Psoas muscle (tissue), 8 donors: ENCODE data around the gene TCP11L2. TPM values are rescaled to one million over a fixed set of nuclear protein-coding genes. Genes with fewer than 3 reads are reported as not detected.
A peak's percentile ranks its signal among the peaks of the same experiment; 100 is the strongest.

ENCODE experiments used
- ATAC-seq, 4 donors: fragments of 200-7000 bp; cut with Tn5 transposase; one replicate each; pipeline ENCODE4 v1.9.1; 2020; ENCODE audit warnings: moderate library complexity in 3 of 4, mild to moderate bottlenecking in 2 of 4
- DNase-seq, 2 donors: peaks; one replicate each; pipeline ENCODE4 v3.0.0-alpha.2; 2020
- H3K27ac ChIP-seq: fragments of 200-600 bp; one replicate; pipeline ENCODE4 v1.8.0; 2022
- H3K27me3 ChIP-seq, 3 donors: fragments of 200-600 bp in 1 of 3; one replicate each; pipeline versions ENCODE4 v1.6.1 to v1.8.0; 2013 to 2022; ENCODE audit warnings: low read length in 2 of 3, mild to moderate bottlenecking in 2 of 3, moderate library complexity in 1 of 3; ENCODE audit not compliant: insufficient read depth in 3 of 3
- H3K36me3 ChIP-seq, 2 donors: fragments of 200-600 bp in 1 of 2; one replicate each; pipeline versions ENCODE4 v1.6.1 to v1.8.0; 2013 to 2022; ENCODE audit warnings: low read depth in 1 of 2, mild to moderate bottlenecking in 1 of 2, moderate library complexity in 1 of 2; ENCODE audit not compliant: insufficient read depth in 1 of 2
- H3K4me1 ChIP-seq: fragments of 200-600 bp; one replicate; pipeline ENCODE4 v1.8.0; 2022
- H3K4me3 ChIP-seq: fragments of 200-600 bp; one replicate; pipeline ENCODE4 v1.8.0; 2022; ENCODE audit warnings: mild to moderate bottlenecking
- H3K9me3 ChIP-seq: fragments of 200-600 bp; one replicate; pipeline ENCODE4 v1.8.0; 2022
- CTCF ChIP-seq: fragments of 200-600 bp; IDR thresholded peaks from one replicate; pipeline ENCODE4 v1.8.0; 2022; ENCODE audit warnings: antibody characterized with exemption
- WGBS, 3 donors: extraction: QIAGEN DNeasy Blood & Tissue Kit; methylation state at CpG; one replicate each; pipeline versions ENCODE4 v1.1.6 to v1.1.7; 2013; 5-methylcytosine and 5-hydroxymethylcytosine counted together
- intact Hi-C, 2 donors: fragments of 100-400 bp; cut with DNase I; formaldehyde crosslinking; loops; one replicate each; pipeline versions ENCODE4 v1.11.0 to v1.14.2; 2022
- polyA plus RNA-seq, 3 donors: library from polyadenylated mRNA; stranded (reverse); fragments of 200-250 nt; gene quantifications; one replicate each; pipeline ENCODE4 v1.2.3, GENCODE V29; 2013
- total RNA-seq, 4 donors: library from RNA; stranded (reverse); fragmentation: NEBNext Ultra II Directional in 2 of 4; extraction: Animal tissue kit (Norgen Biotek cat#: 25700) in 2 of 4; gene quantifications; one replicate each; pipeline versions ENCODE4 v1.2.1 to v1.2.4, GENCODE V29; 2021 to 2023
- donor health status: healthy with polysubstance abuse.
- donor health status: DM: no; HTN: no; CAD: no; lungs with moderate emphysema.
- donor health status: Bipolar disorder and iron deficiency.
- donor health status: healthy.
- donor health status: DM: yes; HTN: yes; CAD: no.
- donor health status: DM: no; HTN: no; CAD: no.
- donor health status: DM: no; HTN: no; CAD: no.
- donor health status: DM: yes; HTN: yes; CAD: no.

TCP11L2 gene
- total and polyA plus RNA-seq, 7 donors: 3.9 to 63.1 (median 26.7) TPM

DNA sequence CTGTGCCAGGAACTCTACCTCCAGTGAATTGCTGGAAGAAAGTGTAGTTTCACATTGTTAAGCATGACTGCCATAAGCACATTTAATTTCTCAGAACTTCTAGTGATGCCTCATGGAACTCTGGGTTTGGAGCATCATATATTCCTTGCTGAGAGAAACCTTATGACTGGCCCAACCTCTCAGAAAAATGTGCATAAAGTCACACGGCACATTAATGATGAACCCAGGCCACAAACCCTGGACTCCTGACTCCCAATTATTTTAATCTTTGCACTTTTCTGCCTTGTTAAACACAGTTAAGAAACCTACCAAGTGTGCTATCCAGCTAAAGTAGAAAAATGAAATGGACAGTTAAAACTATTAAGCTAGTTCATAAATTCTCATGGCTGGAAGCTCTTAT is 5.6 kb downstream of the TCP11L2 start:
- intact Hi-C loops: loop anchor here (5.0 kb wide), 2 partner anchors 34 to 49 kb away; partner anchors contain the start of gene POLR3B (in 1 of the 2)
- Histone ChIP-seq H3K27ac (peak overlapping the region; percentile 97), H3K4me1 (peaks cover 89% of the 10 kb centered on the region), H3K9me3 (no peaks in the 10 kb centered on the region), H3K36me3 (peaks cover 0 to 25% of the 10 kb centered on the region in 2 donors), H3K4me3 (peak overlapping the region; percentile 2), H3K27me3 (no peaks in the 10 kb centered on the region)
- no peak for TF ChIP-seq CTCF
- no peak for DNase-seq
- WGBS, 3 donors: 36 to 52% (median 39%) methylated on average over 1 of the region's 1 CpG
- ATAC-seq: no peak

DNA sequence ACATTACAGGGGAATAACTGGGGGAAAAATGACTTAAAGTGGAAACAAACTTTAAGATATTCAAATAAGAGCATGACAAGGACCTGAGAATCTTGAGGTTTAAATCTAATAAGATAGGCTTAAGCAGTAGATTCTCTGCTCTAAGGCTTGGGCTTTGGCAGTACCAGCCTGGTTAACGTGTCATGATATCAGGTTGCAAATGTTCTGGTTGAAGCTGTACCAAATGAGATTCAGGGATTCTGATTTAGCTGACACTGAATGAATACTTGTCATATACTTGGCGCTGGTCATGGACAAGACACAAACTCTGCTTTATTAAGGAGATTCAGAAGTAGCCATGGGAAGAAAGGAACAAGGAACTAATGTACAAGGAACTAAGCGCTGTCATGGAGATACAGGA is 6.1 kb downstream of the TCP11L2 start:
- H3K4me3 ChIP-seq: no peak overlapping the region
- ATAC-seq: peak; percentile 65 to 82 (median 70)

DNA sequence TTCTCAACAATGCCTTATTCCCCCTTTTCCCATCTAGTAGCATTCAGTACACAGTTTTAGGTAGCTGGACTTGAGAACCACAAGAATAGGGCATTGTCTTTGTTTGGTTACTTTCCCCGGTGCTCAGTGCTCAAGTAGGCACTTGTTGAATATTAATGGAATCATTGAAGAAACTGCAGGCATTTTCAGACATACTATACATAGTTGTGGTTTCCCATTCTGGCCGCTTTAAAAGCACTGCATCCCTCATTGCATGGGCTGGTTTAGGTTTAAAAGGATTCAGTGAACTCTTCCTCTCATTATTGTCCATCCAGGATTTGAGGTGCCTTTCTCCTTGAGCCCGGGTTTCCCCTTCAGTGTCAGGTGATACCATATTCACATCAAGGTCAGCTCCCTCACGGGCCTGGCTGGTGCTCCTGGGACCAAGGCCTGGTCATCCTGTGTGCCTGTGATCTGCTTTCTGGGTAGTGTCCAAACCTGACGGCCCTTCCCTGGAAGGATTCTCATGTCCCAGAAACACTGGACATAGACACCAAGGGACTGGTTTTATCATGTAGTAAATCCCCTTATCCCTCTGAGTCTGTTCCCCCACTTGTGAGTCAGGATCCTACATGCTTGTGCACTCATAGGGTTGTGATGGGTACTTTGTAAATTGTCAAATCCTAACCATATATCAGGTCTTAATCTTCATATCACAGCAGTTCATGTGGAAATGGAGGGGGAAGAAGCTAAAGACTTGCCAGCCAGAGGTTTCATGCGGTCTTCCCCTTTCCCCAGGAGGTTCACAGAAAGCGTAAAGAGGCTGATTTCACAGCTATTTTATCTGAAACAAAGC is 7.4 kb downstream of the TCP11L2 start:
- Histone ChIP-seq H3K36me3 (peaks cover 0 to 40% of the 10 kb centered on the region in 2 donors), H3K4me3 (no peak overlapping the region), H3K27ac (peak overlapping the region; percentile 97), H3K9me3 (no peaks in the 10 kb centered on the region), H3K4me1 (peaks cover 74% of the 10 kb centered on the region), H3K27me3 (no peaks in the 10 kb centered on the region)
- DNase-seq (peak; percentile 30 to 54), ATAC-seq (peak; percentile 39 to 54 (median 42))
- TF ChIP-seq CTCF: no peak
- 44 to 50% (median 47%) methylated on average over 7 of the region's 7 CpGs for WGBS, 3 donors
- intact Hi-C loops: loop anchor here (5.0 kb wide), 2 partner anchors 32 to 47 kb away; partner anchors contain the start of gene POLR3B (in 1 of the 2)

More for the DNA sequence above, 6.1 kb downstream of the TCP11L2 start:
- DNase-seq: no peak
- Histone ChIP-seq H3K36me3 (peaks cover 0 to 30% of the 10 kb centered on the region in 2 donors), H3K9me3 (no peaks in the 10 kb centered on the region), H3K27me3 (no peaks in the 10 kb centered on the region), H3K27ac (peak overlapping the region; percentile 97), H3K4me1 (peaks cover 87% of the 10 kb centered on the region)
- 39 to 55% (median 40%) methylated on average over 3 of the region's 3 CpGs for WGBS, 3 donors
- intact Hi-C loops: loop anchor here (5.0 kb wide), 2 partner anchors 34 to 49 kb away; partner anchors contain the start of gene POLR3B (in 1 of the 2)
- no peak for TF ChIP-seq CTCF

- 48 to 61% (median 57%) methylated on average over 5 of the region's 5 CpGs for WGBS, 3 donors
- Histone ChIP-seq H3K4me1 (peaks cover 73% of the 10 kb centered on the region), H3K36me3 (peaks cover 4 to 48% of the 10 kb centered on the region in 2 donors), H3K9me3 (no peaks in the 10 kb centered on the region), H3K4me3 (no peak overlapping the region), H3K27me3 (no peaks in the 10 kb centered on the region), H3K27ac (peak overlapping the region; percentile 97)
- no peak for DNase-seq
- TF ChIP-seq CTCF: no peak
- intact Hi-C loops: no loop called here
- ATAC-seq: peak; percentile 43 to 67 (median 62)
Observed at GRCh38 chr12:106310687-106311086, 8.2 kb downstream of the TCP11L2 start.
